GM23338 (cell line): ENCODE measurements around the gene LEMD2.

Experiments used
- CTCF ChIP-seq, 2 experiments: fragments of 200-600 bp in 1 of 2; sonication (generic) in 1 of 2; conservative IDR thresholded peaks; 2 replicates each; pipeline versions ENCODE4 v1.5.1 to v1.6.1; 2016 to 2017; ENCODE audit warnings: antibody characterized with exemption in 2 of 2, low read depth in 2 of 2, mild to moderate bottlenecking in 2 of 2, moderate library complexity in 1 of 2
- POLR2AphosphoS5 ChIP-seq: IDR thresholded peaks from 2 replicates; pipeline ENCODE4 v1.6.1; 2016; ENCODE audit warnings: antibody characterized with exemption, low read depth

- no peak for TF ChIP-seq CTCF (conservative IDR thresholded peaks at IDR 0.05; ENCODE audit: low read depth in 2 of 2)
- TF ChIP-seq POLR2AphosphoS5 = no peak
These were observed 13.4 kb upstream of the LEMD2 start for GRCh38 chr6:33802186-33802958.
